Measurements from ENCODE around the gene GSTM3.

DNA sequence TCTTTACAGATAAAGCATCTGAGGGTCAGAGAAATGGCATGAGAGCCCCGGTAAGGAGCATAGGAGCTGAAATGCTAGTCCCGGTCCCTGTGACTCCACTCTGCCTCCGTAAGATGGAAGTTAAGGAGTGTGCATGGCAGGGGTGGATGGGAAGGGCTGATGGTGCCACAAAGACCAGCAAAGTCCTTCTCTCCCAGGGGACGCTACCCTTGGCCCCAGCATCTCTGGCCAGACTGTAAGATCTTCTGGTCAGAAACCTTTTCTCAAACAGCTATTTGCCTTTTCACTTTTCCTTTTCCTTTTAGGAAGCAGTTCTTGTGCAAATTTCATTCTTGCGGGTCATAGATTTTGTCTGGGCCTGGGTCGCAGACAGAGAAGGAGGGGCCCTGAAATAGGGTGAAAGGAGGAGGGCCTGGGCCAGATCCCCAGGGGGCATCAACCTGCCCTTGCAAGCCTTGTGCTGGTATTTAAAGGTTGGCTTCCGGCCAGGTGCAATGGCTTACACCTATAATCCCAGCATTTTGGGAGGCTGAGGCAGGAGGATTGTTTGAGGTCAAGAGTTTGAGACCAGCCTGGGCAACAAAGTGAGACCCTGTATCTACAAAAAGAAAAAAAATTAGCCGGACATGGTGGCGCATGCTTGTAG, 37.3 kb upstream of the GSTM3 start:
- TF ChIP-seq TAF1 (IDR thresholded peaks at IDR 0.05; ENCODE audit: borderline replicate concordance, insufficient read depth, low read length) (no peak), POLR2AphosphoS5 (IDR thresholded peaks at IDR 0.05; ENCODE audit: low read depth, low read length) (no peak)
